GM23338 (cell line): ENCODE data around the gene TSR3. TPM values are rescaled to one million over a fixed set of nuclear protein-coding genes. Genes with fewer than 3 reads are reported as not detected.

Experiments
- ATAC-seq: fragments of 200-7000 bp; cut with Tn5 transposase; 3 replicates; pipeline ENCODE4 v1.9.1; 2020
- DNase-seq: peaks from one replicate; pipeline ENCODE4 v3.0.0-alpha.2; 2015; ENCODE audit warnings: low spot score
- H2AFZ ChIP-seq: fragments of 200-600 bp; sonication (generic); 2 replicates; pipeline ENCODE4 v1.8.0; 2016; ENCODE audit warnings: antibody characterized with exemption, mild to moderate bottlenecking, moderate library complexity
- H3F3A ChIP-seq: fragments of 200-600 bp; sonication (generic); replicated peaks from 2 replicates; pipeline ENCODE4 v1.8.0; 2017; ENCODE audit warnings: antibody characterized with exemption, mixed run types, low read depth
- H3K27ac ChIP-seq: fragments of 200-600 bp; sonication (generic); 2 replicates; pipeline ENCODE4 v1.6.1; 2016; ENCODE audit warnings: low read depth
- H3K27me3 ChIP-seq: fragments of 200-600 bp; sonication (generic); 2 replicates; pipeline ENCODE4 v1.8.0; 2016; ENCODE audit warnings: mild to moderate bottlenecking, mixed run types, moderate library complexity; ENCODE audit not compliant: insufficient read depth
- H3K36me3 ChIP-seq: fragments of 200-600 bp; sonication (generic); 2 replicates; pipeline ENCODE4 v1.8.0; 2016; ENCODE audit warnings: mild to moderate bottlenecking; ENCODE audit not compliant: insufficient read depth
- H3K4me1 ChIP-seq: fragments of 200-600 bp; sonication (generic); 2 replicates; pipeline ENCODE4 v1.8.0; 2016; ENCODE audit warnings: mild to moderate bottlenecking, moderate library complexity; ENCODE audit not compliant: insufficient read depth
- H3K4me2 ChIP-seq: fragments of 200-600 bp; sonication (generic); 2 replicates; pipeline ENCODE4 v1.7.1; 2017; ENCODE audit warnings: mixed run types
- H3K4me3 ChIP-seq: fragments of 200-600 bp; sonication (generic); 2 replicates; pipeline ENCODE4 v1.6.1; 2016; ENCODE audit warnings: mixed run types
- H3K79me2 ChIP-seq: fragments of 200-600 bp; sonication (generic); replicated peaks from 2 replicates; pipeline ENCODE4 v1.8.0; 2017; ENCODE audit warnings: mild to moderate bottlenecking; ENCODE audit not compliant: insufficient read depth
- H3K9me2 ChIP-seq: fragments of 200-600 bp; sonication (generic); 2 replicates; pipeline ENCODE4 v1.8.0; 2017; ENCODE audit not compliant: insufficient read depth
- H4K20me1 ChIP-seq: fragments of 200-600 bp; sonication (generic); replicated peaks from 2 replicates; pipeline ENCODE4 v1.8.0; 2017; ENCODE audit warnings: mild to moderate bottlenecking; ENCODE audit not compliant: insufficient read depth
- H3K27ac Mint-ChIP-seq: 2 replicates; pipeline ENCODE4 v1.8.0; 2020; ENCODE audit warnings: inconsistent platforms, mild to moderate bottlenecking, moderate library complexity, mixed read lengths
- H3K27me3 Mint-ChIP-seq: 3 replicates; pipeline ENCODE4 v1.8.0; 2022; ENCODE audit warnings: low read depth, mild to moderate bottlenecking, moderate library complexity, mixed read lengths, inconsistent platforms; ENCODE audit not compliant: insufficient read depth, poor library complexity
- H3K36me3 Mint-ChIP-seq: 3 replicates; pipeline ENCODE4 v1.8.0; 2021; ENCODE audit warnings: low read depth, mild to moderate bottlenecking, inconsistent platforms, moderate library complexity, mixed read lengths
- H3K4me1 Mint-ChIP-seq: 3 replicates; pipeline ENCODE4 v1.8.0; 2020; ENCODE audit warnings: mild to moderate bottlenecking, inconsistent platforms, mixed read lengths
- H3K4me3 Mint-ChIP-seq: 3 replicates; pipeline ENCODE4 v1.8.0; 2021; ENCODE audit warnings: moderate library complexity, mild to moderate bottlenecking, inconsistent platforms, mixed read lengths
- H3K9me3 Mint-ChIP-seq: 3 replicates; pipeline ENCODE4 v1.8.0; 2020; ENCODE audit warnings: moderate library complexity, mild to moderate bottlenecking, inconsistent platforms, mixed read lengths
- JUNB ChIP-seq: IDR thresholded peaks from one replicate; pipeline ENCODE4 v1.6.1; 2016; ENCODE audit warnings: antibody characterized with exemption; ENCODE audit not compliant: unreplicated experiment
- NANOG ChIP-seq: IDR thresholded peaks from 2 replicates; pipeline ENCODE4 v1.6.1; 2016; ENCODE audit warnings: antibody characterized with exemption, borderline replicate concordance
- POLR2AphosphoS5 ChIP-seq: IDR thresholded peaks from 2 replicates; pipeline ENCODE4 v1.6.1; 2016; ENCODE audit warnings: antibody characterized with exemption, low read depth
- ZNF331 ChIP-seq: fragments of 250-450 bp; sonication (Bioruptor Pico); IDR thresholded peaks from 2 replicates; pipeline ENCODE4 v1.5.0; 2020; ENCODE audit warnings: low read depth, mild to moderate bottlenecking, moderate library complexity
- polyA plus RNA-seq: library from polyadenylated mRNA; unstranded; fragments of >200 nt; fragmentation: Nextera tagmentation; extraction: Ambion mirVana; gene quantifications from 2 replicates; pipeline ENCODE4 v1.2.1, GENCODE V29; 2016
- total RNA-seq: library from RNA; depleted of rRNA; stranded (reverse); fragments of >200 nt; shearing (Covaris generic); gene quantifications from 2 replicates; pipeline ENCODE4 v1.2.3, GENCODE V29; 2014
- TF ChIP-seq, protein P1 (sequence below): IDR thresholded peaks from one replicate; pipeline ENCODE4 v1.6.1; 2018; ENCODE audit warnings: antibody characterized with exemption; ENCODE audit not compliant: unreplicated experiment
- TF ChIP-seq, protein P2 (sequence below), 2 experiments: fragments of 200-600 bp in 1 of 2; sonication (generic) in 1 of 2; conservative IDR thresholded peaks; 2 replicates each; pipeline versions ENCODE4 v1.5.1 to v1.6.1; 2016 to 2017; ENCODE audit warnings: antibody characterized with exemption in 2 of 2, low read depth in 2 of 2, mild to moderate bottlenecking in 2 of 2, moderate library complexity in 1 of 2
- TF ChIP-seq, protein P3 (sequence below): IDR thresholded peaks from 2 replicates; pipeline ENCODE4 v1.6.1; 2016; ENCODE audit warnings: antibody characterized with exemption

TSR3 gene
- total and polyA plus RNA-seq, 2 experiments from 2014 or later, result 58.5 to 97.3 TPM

DNA sequence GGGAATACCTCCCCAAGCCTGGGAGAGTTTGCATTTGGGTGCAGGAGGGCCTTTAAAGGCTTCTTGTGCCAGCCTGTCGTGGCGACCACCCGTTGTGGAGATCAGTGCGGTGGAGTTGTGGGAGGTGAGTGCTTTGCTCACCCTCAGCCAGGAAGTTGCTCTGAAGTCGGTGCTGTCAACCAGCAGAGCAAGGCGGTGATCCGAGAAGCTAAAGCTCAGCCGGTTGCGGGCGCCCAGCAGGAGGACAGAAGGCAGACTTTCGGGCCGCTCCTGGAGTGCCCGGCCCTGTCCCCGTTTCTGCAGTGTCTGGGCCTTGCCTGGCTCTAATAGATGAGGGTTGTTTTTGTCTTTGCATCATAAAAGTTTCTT, 40.9 kb downstream of the TSR3 start (continued):
- TF ChIP-seq, protein P1, sequence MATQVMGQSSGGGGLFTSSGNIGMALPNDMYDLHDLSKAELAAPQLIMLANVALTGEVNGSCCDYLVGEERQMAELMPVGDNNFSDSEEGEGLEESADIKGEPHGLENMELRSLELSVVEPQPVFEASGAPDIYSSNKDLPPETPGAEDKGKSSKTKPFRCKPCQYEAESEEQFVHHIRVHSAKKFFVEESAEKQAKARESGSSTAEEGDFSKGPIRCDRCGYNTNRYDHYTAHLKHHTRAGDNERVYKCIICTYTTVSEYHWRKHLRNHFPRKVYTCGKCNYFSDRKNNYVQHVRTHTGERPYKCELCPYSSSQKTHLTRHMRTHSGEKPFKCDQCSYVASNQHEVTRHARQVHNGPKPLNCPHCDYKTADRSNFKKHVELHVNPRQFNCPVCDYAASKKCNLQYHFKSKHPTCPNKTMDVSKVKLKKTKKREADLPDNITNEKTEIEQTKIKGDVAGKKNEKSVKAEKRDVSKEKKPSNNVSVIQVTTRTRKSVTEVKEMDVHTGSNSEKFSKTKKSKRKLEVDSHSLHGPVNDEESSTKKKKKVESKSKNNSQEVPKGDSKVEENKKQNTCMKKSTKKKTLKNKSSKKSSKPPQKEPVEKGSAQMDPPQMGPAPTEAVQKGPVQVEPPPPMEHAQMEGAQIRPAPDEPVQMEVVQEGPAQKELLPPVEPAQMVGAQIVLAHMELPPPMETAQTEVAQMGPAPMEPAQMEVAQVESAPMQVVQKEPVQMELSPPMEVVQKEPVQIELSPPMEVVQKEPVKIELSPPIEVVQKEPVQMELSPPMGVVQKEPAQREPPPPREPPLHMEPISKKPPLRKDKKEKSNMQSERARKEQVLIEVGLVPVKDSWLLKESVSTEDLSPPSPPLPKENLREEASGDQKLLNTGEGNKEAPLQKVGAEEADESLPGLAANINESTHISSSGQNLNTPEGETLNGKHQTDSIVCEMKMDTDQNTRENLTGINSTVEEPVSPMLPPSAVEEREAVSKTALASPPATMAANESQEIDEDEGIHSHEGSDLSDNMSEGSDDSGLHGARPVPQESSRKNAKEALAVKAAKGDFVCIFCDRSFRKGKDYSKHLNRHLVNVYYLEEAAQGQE, result no peak
- TF ChIP-seq JUNB (no peak), POLR2AphosphoS5 (no peak), NANOG (no peak)
- TF ChIP-seq, protein P2, sequence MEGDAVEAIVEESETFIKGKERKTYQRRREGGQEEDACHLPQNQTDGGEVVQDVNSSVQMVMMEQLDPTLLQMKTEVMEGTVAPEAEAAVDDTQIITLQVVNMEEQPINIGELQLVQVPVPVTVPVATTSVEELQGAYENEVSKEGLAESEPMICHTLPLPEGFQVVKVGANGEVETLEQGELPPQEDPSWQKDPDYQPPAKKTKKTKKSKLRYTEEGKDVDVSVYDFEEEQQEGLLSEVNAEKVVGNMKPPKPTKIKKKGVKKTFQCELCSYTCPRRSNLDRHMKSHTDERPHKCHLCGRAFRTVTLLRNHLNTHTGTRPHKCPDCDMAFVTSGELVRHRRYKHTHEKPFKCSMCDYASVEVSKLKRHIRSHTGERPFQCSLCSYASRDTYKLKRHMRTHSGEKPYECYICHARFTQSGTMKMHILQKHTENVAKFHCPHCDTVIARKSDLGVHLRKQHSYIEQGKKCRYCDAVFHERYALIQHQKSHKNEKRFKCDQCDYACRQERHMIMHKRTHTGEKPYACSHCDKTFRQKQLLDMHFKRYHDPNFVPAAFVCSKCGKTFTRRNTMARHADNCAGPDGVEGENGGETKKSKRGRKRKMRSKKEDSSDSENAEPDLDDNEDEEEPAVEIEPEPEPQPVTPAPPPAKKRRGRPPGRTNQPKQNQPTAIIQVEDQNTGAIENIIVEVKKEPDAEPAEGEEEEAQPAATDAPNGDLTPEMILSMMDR (conservative IDR thresholded peaks at IDR 0.05; ENCODE audit: low read depth in 2 of 2), result no peak

- peaks cover 39% of the 10 kb centered on the region for H4K20me1 ChIP-seq
- H3K27me3 Mint-ChIP-seq, result peaks cover 21% of the 10 kb centered on the region
- H3K27ac Mint-ChIP-seq, result peak overlapping the region; percentile 96
- H3K4me1 ChIP-seq, result peaks cover 7% of the 10 kb centered on the region; the same call in 1 of the 2 replicates
- H3K9me3 Mint-ChIP-seq, result no peaks in the 10 kb centered on the region; the same call in 2 of the 3 replicates
- H3K27ac ChIP-seq, result 0 out of 2 replicates have a peak overlapping the region, but pooled peaks have one; percentile 45
- no peaks in the 10 kb centered on the region for H3K27me3 ChIP-seq
- H2AFZ ChIP-seq, result no peak overlapping the region
- H3K4me3 Mint-ChIP-seq, result peak overlapping the region; percentile 96
- 0 out of 2 replicates have a peak, but pooled peaks cover 4% of the 10 kb centered on the region for H3K36me3 ChIP-seq
- peaks cover 28% of the 10 kb centered on the region for H3K36me3 Mint-ChIP-seq
- no peaks in the 10 kb centered on the region for H3F3A ChIP-seq
- ATAC-seq, result no peak
- no peaks in the 10 kb centered on the region for H3K9me2 ChIP-seq
- peak overlapping the region; percentile 99 for H3K4me2 ChIP-seq
- peaks cover 4% of the 10 kb centered on the region; the same call in 2 of the 3 replicates for H3K4me1 Mint-ChIP-seq
- H3K79me2 ChIP-seq, result peaks cover 54% of the 10 kb centered on the region
- peak overlapping the region; percentile 99 for H3K4me3 ChIP-seq
- DNase-seq, result no peak
- TF ChIP-seq, protein P3, sequence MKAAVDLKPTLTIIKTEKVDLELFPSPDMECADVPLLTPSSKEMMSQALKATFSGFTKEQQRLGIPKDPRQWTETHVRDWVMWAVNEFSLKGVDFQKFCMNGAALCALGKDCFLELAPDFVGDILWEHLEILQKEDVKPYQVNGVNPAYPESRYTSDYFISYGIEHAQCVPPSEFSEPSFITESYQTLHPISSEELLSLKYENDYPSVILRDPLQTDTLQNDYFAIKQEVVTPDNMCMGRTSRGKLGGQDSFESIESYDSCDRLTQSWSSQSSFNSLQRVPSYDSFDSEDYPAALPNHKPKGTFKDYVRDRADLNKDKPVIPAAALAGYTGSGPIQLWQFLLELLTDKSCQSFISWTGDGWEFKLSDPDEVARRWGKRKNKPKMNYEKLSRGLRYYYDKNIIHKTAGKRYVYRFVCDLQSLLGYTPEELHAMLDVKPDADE, result no peak
- TF ChIP-seq ZNF331 (CRISPR knock-in tag), result no peak
- TF ChIP-seq, protein P2 (conservative IDR thresholded peaks at IDR 0.05; ENCODE audit: low read depth in 2 of 2), result no peak
Observed at GRCh38 chr16:1309888-1310831, 41.5 kb downstream of the TSR3 start.
